ENCODE data around the gene SLC17A7. TPM values are rescaled to one million over a fixed set of nuclear protein-coding genes. Genes with fewer than 3 reads are reported as not detected.

SLC17A7 gene
- total and polyA plus RNA-seq, 2 of the 4 experiments (the other 2 are of a cell fraction), result 0.03 TPM; not detected in 1

DNA sequence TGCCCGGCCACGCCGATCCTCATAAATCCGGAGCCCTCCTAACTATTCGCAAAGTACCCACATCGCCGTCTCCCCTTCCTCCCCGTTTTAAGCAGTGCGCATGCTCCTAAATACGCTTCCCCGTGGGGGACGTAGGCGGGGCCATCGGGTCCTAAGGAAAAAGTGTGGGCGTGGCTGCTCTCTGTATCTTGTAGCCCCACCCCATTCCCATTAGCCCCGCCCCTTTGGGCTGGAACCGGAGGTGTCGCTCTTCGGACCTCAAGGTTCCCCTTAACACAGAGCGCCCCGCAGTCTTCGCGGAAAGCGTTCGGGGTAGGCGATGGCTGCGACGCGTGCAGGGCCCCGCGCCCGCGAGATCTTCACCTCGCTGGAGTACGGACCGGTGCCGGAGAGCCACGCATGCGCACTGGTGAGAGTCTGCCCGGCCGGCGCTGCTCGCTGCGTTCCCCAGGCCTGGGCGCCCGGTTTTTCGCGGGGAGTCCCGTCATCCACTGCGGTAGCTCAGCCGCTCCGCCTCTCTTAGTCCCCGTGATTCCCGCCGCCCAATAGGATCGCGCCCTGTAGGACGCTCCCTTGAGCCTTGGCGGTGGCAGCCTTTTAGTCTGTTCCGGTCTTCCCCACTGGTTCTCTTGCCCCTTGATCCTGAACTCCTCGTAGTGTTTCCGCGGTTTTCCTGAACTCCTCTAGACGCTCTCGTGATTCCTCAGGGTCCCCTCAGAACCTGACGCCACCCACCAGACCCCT lies 11.9 kb upstream of the SLC17A7 start, which contains the start of gene ALDH16A1 (continued):
- TF ChIP-seq NFE2L2 (IDR thresholded peaks at IDR 0.05; ENCODE audit: low read depth, low read length), result no peak
- TF ChIP-seq RFX5 (IDR thresholded peaks at IDR 0.05; ENCODE audit: low read depth, low read length), result no peak

DNA sequence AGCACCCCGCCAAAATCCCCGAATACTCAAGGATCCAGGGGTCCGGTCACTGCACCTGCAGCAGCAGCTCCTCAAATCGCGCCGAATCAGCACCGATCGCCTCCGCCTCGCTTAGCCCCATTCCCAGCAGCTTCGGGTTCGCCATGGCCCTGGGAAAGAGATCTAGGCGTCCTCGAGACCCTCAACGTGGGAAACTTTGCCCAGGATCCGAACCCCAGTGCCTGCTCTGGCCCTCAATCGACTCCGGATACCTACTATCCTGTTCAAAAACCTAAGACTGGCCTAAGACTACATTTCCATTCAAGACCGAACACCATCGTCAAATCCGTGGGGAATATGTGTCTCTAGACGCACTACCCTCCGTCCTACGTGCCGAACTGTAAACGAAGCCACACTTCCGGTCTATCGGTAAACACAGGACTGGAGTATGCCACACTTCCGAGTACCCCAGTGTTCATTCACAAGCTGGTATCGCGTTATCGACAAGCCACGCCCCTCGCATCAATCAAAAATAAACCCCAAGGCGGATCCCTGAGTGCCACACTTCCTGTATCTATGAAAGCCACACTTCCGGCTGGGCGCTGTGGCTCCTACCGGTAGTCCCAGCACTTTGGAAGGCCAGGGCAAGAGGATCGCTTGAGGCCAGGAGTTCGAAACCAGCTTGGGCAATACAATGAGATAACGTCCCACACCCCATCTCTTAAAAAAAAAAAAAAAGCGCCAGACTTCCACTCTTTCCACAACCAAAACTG lies 10.3 kb upstream of the SLC17A7 start, which contains the start of gene PIH1D1:
Gene PIH1D1, minus strand, starts transcription at position 385 of the 752 bp plus-strand sequence. Its CDS starts 240 bp downstream, at position 145.
- BruUV-seq (replicated peaks), result no TSS peak
- H4K91ac ChIP-seq (ENCODE audit: insufficient read depth, low read depth, low read length), result peak within 1 kb of the TSS; percentile 75; the same call in 1 of the 2 replicates
- no peaks in the 10 kb centered on the region for H3K27me3 ChIP-seq (ENCODE audit: control insufficient read depth, insufficient read depth, low read length)
- dilution Hi-C loops (cut with HindIII; ENCODE audit: low sequenced_read_pairs, unreplicated experiment), result no loop called here
- H4K20me1 ChIP-seq (ENCODE audit: insufficient read depth, low read length), result peaks cover 3% of the 10 kb centered on the region; the same call in 1 of the 2 replicates
- POLR2A ChIA-PET (ENCODE audit: unreplicated experiment), result interaction anchor here (0.5 kb wide), 1 partner anchor 20 kb away, joined by 6 read pairs; no protein-coding TSS in a partner anchor
- in situ Hi-C loops (cut with MboI; ENCODE audit: low sequenced_read_pairs), result no loop called here
- H3K4me2 ChIP-seq (ENCODE audit: low read depth, low read length), result peak within 1 kb of the TSS; percentile 63
- peak within 1 kb of the TSS; percentile 100 for H2AFZ ChIP-seq (replicated peaks; ENCODE audit: low read length, poor library complexity)
- peak within 1 kb of the TSS; percentile 89 for H3K14ac ChIP-seq (replicated peaks; ENCODE audit: low read depth, low read length)
- DNase-seq (peak; percentile 99), ATAC-seq (ENCODE audit: low read depth) (peak; percentile 71)
- TF ChIP-seq, protein P1, sequence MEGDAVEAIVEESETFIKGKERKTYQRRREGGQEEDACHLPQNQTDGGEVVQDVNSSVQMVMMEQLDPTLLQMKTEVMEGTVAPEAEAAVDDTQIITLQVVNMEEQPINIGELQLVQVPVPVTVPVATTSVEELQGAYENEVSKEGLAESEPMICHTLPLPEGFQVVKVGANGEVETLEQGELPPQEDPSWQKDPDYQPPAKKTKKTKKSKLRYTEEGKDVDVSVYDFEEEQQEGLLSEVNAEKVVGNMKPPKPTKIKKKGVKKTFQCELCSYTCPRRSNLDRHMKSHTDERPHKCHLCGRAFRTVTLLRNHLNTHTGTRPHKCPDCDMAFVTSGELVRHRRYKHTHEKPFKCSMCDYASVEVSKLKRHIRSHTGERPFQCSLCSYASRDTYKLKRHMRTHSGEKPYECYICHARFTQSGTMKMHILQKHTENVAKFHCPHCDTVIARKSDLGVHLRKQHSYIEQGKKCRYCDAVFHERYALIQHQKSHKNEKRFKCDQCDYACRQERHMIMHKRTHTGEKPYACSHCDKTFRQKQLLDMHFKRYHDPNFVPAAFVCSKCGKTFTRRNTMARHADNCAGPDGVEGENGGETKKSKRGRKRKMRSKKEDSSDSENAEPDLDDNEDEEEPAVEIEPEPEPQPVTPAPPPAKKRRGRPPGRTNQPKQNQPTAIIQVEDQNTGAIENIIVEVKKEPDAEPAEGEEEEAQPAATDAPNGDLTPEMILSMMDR (conservative IDR thresholded peaks at IDR 0.05; ENCODE audit: low read depth, low read length), result no peak
- TF ChIP-seq POLR2A (IDR thresholded peaks at IDR 0.05; ENCODE audit: low read depth, low read length) (peak; percentile 84), RCOR1 (IDR thresholded peaks at IDR 0.05; ENCODE audit: insufficient replicate concordance, low read length) (peak; percentile 88), MAZ (IDR thresholded peaks at IDR 0.05; ENCODE audit: borderline replicate concordance, low read depth, low read length) (peak; percentile 68; the same call in 1 of the 2 replicates), RFX5 (IDR thresholded peaks at IDR 0.05; ENCODE audit: low read depth, low read length) (no peak), FOS (IDR thresholded peaks at IDR 0.05; ENCODE audit: low read depth, low read length) (no peak), MAFK (IDR thresholded peaks at IDR 0.05; ENCODE audit: low read depth, low read length) (no peak)
- TF ChIP-seq, protein P2, sequence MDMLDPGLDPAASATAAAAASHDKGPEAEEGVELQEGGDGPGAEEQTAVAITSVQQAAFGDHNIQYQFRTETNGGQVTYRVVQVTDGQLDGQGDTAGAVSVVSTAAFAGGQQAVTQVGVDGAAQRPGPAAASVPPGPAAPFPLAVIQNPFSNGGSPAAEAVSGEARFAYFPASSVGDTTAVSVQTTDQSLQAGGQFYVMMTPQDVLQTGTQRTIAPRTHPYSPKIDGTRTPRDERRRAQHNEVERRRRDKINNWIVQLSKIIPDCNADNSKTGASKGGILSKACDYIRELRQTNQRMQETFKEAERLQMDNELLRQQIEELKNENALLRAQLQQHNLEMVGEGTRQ (IDR thresholded peaks at IDR 0.05; ENCODE audit: low read depth, low read length), result 0 out of 2 replicates have a peak, but pooled peaks have one; percentile 8
- peak within 1 kb of the TSS; percentile 79 for H3K56ac ChIP-seq (ENCODE audit: extremely low read depth, insufficient read depth, low read length)
- H3K4me1 ChIP-seq (ENCODE audit: control insufficient read depth, insufficient read depth, low read length), result peaks cover 2% of the 10 kb centered on the region; the same call in 1 of the 2 replicates
- H3K27ac ChIP-seq (ENCODE audit: insufficient read depth, low read length), result peak within 1 kb of the TSS; percentile 87
- H4K8ac ChIP-seq (ENCODE audit: low read depth in 2 of 2, low read length in 2 of 2), result peak within 1 kb of the TSS; percentile 95 to 98
- peak within 1 kb of the TSS; percentile 78 for H3K4ac ChIP-seq (ENCODE audit: low read depth, low read length)
- H3K9me1 ChIP-seq (ENCODE audit: insufficient read depth, low read length), result peaks cover 11% of the 10 kb centered on the region
- H3K9ac ChIP-seq (ENCODE audit: low read depth, low read length), result peak within 1 kb of the TSS; percentile 72
- intact Hi-C loops (cut with micrococcal nuclease), result no loop called here
- peak within 1 kb of the TSS; percentile 56 for H3K4me3 ChIP-seq (ENCODE audit: insufficient read depth, low read depth, low read length)
- no peak within 1 kb of the TSS for H2BK120ac ChIP-seq (ENCODE audit: low read depth, low read length)
- peak within 1 kb of the TSS; percentile 3; the same call in 1 of the 2 replicates for H3K18ac ChIP-seq (ENCODE audit: low read depth, low read length)
- H2BK15ac ChIP-seq (ENCODE audit: low read depth, low read length), result no peak within 1 kb of the TSS
- 0% methylated on average over 20 of the region's 42 CpGs; no CpG with 5 or more reads in 1 of the 2 experiments for WGBS, 2 experiments (ENCODE audit: extremely low coverage in 2 of 2, insufficient read length in 1 of 2)
- H2AK5ac ChIP-seq (ENCODE audit: low read depth, low read length), result peak within 1 kb of the TSS; percentile 97
- peak within 1 kb of the TSS; percentile 63 for H3K23ac ChIP-seq (ENCODE audit: low read depth, low read length)
- H3K79me1 ChIP-seq (ENCODE audit: low read depth in 1 of 2, low read length in 2 of 2), result peaks cover 23 to 58% of the 10 kb centered on the region in 2 experiments
- H4K5ac ChIP-seq (ENCODE audit: low read depth, low read length), result peak within 1 kb of the TSS; percentile 30
- H2AK9ac ChIP-seq (replicated peaks; ENCODE audit: low read depth, low read length, poor library complexity), result peak within 1 kb of the TSS; percentile 96
- peaks cover 4% of the 10 kb centered on the region for H3K36me3 ChIP-seq (ENCODE audit: control insufficient read depth, insufficient read depth, low read length)
- H3K9me3 ChIP-seq (ENCODE audit: control insufficient read depth, insufficient read depth, low read length), result no peaks in the 10 kb centered on the region
- no peak within 1 kb of the TSS for H2BK20ac ChIP-seq (ENCODE audit: low read depth, low read length)
- CTCF ChIA-PET, result no interaction called here
- H2BK5ac ChIP-seq (ENCODE audit: low read depth, low read length, poor library complexity, severe bottlenecking), result peak within 1 kb of the TSS; percentile 82

Measured in IMR-90 (cell line).